ENCODE data around the gene SMG6. TPM values are rescaled to one million over a fixed set of nuclear protein-coding genes. Genes with fewer than 3 reads are reported as not detected.

Gene SMG6
- total RNA-seq, 1 experiment from 2014 or later: 28.6 TPM

DNA sequence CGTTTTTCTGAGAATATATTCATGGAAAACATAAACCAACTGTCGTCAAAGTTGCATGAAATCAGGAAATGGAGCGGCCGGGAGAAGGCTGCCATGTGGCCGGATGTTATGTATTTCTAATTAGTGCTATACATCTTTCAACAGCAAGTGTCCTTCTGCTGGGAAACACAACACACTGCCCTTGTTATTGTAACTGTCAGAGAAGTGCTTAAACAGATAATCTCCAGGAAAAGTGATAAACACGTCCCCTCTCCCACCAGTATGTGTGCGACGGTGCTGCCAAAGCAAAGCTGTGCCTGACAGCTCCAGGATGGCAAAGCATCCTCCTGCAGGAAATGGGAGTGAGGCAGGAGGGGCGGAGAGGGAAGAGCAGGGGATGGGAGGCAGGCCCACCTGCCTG lies 111.8 kb downstream of the SMG6 start:
- Histone ChIP-seq H3T11ph (ENCODE audit: low read length) (no peak overlapping the region), H3K79me2 (ENCODE audit: insufficient read depth, low read length) (no peaks in the 10 kb centered on the region), H3K56ac (ENCODE audit: insufficient read length, low read depth, low read length) (no peak overlapping the region), H3K18ac (ENCODE audit: insufficient read length, low read depth, low read length) (no peak overlapping the region), H3K27me3 (ENCODE audit: insufficient read depth, low read length) (no peaks in the 10 kb centered on the region), H2AK5ac (ENCODE audit: insufficient read length, low read length) (no peak overlapping the region), H3K27ac (ENCODE audit: insufficient read length, low read depth, low read length) (no peak overlapping the region), H2BK5ac (ENCODE audit: insufficient read length, low read length) (no peak overlapping the region), H4K20me1 (ENCODE audit: control insufficient read depth, insufficient read depth, insufficient read length) (no peaks in the 10 kb centered on the region), H2BK120ac (ENCODE audit: low read depth, low read length, poor library complexity, severe bottlenecking) (no peak overlapping the region), H3K9me3 (ENCODE audit: control insufficient read depth, low read depth, low read length) (no peaks in the 10 kb centered on the region), H2BK12ac (ENCODE audit: insufficient read length, low read depth, low read length) (no peak overlapping the region), H3K23me2 (ENCODE audit: insufficient read length, low read depth, low read length, poor library complexity, severe bottlenecking) (no peaks in the 10 kb centered on the region), H4K8ac (replicated peaks; ENCODE audit: insufficient read length, low read depth, low read length) (no peak overlapping the region), H3K4me1 (ENCODE audit: insufficient read depth, low read length) (peaks cover 9% of the 10 kb centered on the region), H4K5ac (ENCODE audit: insufficient read length, low read depth, low read length) (no peak overlapping the region), H3K79me1 (ENCODE audit: insufficient read depth, low read depth, low read length, poor library complexity, severe bottlenecking) (no peaks in the 10 kb centered on the region), H3K4me2 (ENCODE audit: insufficient read depth, insufficient read length, low read length) (no peak overlapping the region), H3K14ac (ENCODE audit: insufficient read depth, low read length) (no peak overlapping the region), H2BK15ac (ENCODE audit: low read depth, low read length) (no peak overlapping the region), H3K23ac (ENCODE audit: insufficient read length, low read depth, low read length) (no peak overlapping the region), H3K4ac (ENCODE audit: low read depth, low read length) (no peak overlapping the region), H4K91ac (ENCODE audit: insufficient read length, low read depth, low read length) (no peak overlapping the region), H3K9ac (ENCODE audit: extremely low read depth, insufficient read length, low read length) (no peak overlapping the region), H2AFZ (ENCODE audit: low read length) (no peak overlapping the region), H2BK20ac (ENCODE audit: low read depth, low read length, poor library complexity, severe bottlenecking) (no peak overlapping the region)
- Mint-ChIP-seq H3K36me3 (ENCODE audit: insufficient read depth in 1 of 3, low read depth in 3 of 3) (peaks cover 0 to 13% (median 5%) of the 10 kb centered on the region in 3 experiments; a peak in 5 of 7 replicates), H3K4me3 (no peak overlapping the region), H3K27me3 (ENCODE audit: low read depth) (no peaks in the 10 kb centered on the region), H3K4me1 (peaks cover 30 to 36% of the 10 kb centered on the region in 2 experiments), H3K9me3 (no peaks in the 10 kb centered on the region), H3K27ac (no peak overlapping the region)
- no peak for DNase-seq
- no CpG with 5 or more reads among the region's 9 CpGs for WGBS (ENCODE audit: extremely low coverage, insufficient read length, low lambda C conversion rate)
- TF ChIP-seq, protein P1, sequence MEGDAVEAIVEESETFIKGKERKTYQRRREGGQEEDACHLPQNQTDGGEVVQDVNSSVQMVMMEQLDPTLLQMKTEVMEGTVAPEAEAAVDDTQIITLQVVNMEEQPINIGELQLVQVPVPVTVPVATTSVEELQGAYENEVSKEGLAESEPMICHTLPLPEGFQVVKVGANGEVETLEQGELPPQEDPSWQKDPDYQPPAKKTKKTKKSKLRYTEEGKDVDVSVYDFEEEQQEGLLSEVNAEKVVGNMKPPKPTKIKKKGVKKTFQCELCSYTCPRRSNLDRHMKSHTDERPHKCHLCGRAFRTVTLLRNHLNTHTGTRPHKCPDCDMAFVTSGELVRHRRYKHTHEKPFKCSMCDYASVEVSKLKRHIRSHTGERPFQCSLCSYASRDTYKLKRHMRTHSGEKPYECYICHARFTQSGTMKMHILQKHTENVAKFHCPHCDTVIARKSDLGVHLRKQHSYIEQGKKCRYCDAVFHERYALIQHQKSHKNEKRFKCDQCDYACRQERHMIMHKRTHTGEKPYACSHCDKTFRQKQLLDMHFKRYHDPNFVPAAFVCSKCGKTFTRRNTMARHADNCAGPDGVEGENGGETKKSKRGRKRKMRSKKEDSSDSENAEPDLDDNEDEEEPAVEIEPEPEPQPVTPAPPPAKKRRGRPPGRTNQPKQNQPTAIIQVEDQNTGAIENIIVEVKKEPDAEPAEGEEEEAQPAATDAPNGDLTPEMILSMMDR (conservative IDR thresholded peaks at IDR 0.05): no peak
